ENCODE measurements around the gene IL1RAPL2. TPM values are rescaled to one million over a fixed set of nuclear protein-coding genes. Genes with fewer than 3 reads are reported as not detected.
"Not testable (repeated sequence)": the region's sequence is repeated elsewhere in the genome, so short reads cannot be mapped to it uniquely, and the experiment has no call there.

IL1RAPL2 gene
- total and polyA plus RNA-seq, 11 donors: 0.08 to 0.16 (median 0.10) TPM; not detected in 8

DNA sequence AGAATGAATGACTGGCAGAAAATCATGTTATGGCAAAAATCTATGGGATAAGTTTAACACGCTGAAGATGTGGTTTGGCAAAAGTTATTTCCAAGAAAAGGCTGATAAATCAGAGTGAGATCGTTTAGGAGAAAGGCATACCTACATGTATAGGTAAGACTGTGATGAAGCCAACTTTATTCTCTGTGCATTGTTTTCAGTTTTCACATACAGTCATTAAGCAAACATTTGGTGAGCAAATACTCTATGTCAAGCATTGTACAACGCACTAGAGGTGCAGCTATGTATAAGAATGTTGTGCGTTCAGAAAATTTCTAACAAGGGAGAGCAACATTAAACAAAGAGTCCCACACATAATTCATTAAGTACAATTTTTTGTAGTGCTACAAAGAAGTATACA is 532.8 kb downstream of the IL1RAPL2 start:
- peaks cover 0 to 7% (median 0%) of the 10 kb centered on the region in 9 donors for H3K27me3 ChIP-seq
- DNase-seq: no peak
- no peaks in the 10 kb centered on the region for H3K36me3 ChIP-seq
- no peak for ATAC-seq
- no peak overlapping the region for H3K4me3 ChIP-seq
- 70 to 87% (median 83%) methylated on average over 4 of the region's 4 CpGs for WGBS, 4 donors
- no peaks in the 10 kb centered on the region for H3K4me1 ChIP-seq
- TF ChIP-seq POLR2A (IDR thresholded peaks at IDR 0.05): no peak
- TF ChIP-seq, protein P1, sequence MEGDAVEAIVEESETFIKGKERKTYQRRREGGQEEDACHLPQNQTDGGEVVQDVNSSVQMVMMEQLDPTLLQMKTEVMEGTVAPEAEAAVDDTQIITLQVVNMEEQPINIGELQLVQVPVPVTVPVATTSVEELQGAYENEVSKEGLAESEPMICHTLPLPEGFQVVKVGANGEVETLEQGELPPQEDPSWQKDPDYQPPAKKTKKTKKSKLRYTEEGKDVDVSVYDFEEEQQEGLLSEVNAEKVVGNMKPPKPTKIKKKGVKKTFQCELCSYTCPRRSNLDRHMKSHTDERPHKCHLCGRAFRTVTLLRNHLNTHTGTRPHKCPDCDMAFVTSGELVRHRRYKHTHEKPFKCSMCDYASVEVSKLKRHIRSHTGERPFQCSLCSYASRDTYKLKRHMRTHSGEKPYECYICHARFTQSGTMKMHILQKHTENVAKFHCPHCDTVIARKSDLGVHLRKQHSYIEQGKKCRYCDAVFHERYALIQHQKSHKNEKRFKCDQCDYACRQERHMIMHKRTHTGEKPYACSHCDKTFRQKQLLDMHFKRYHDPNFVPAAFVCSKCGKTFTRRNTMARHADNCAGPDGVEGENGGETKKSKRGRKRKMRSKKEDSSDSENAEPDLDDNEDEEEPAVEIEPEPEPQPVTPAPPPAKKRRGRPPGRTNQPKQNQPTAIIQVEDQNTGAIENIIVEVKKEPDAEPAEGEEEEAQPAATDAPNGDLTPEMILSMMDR (IDR thresholded peaks at IDR 0.05): no peak
- no peak overlapping the region for H3K27ac ChIP-seq
- H3K9me3 ChIP-seq: no peaks in the 10 kb centered on the region
- intact Hi-C loops (cut with DNase I): no loop called here

DNA sequence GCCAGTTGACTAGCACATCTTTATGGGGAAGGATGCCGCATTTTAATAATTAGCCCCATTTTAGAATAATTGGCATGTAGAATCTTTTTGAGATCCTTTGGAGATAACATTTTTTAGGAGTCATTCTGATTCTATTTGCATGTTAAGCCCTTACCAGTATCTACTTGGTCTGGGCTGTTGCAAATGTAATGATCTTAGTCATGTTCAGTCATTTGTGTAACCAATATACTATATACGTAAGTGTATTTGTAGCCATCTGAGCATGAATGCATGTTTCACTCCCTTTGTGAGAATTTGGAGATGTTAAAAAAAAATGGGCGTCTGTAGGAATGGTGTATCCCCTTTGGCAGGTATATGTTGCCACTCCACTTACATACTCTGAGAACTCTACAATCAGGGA is 535.4 kb downstream of the IL1RAPL2 start:
- 71 to 89% (median 81%) methylated on average over 3 of the region's 3 CpGs for WGBS, 4 donors
- Histone ChIP-seq H3K9me3 (no peaks in the 10 kb centered on the region), H3K36me3 (no peaks in the 10 kb centered on the region), H3K27ac (no peak overlapping the region), H3K4me1 (no peaks in the 10 kb centered on the region), H3K4me3 (no peak overlapping the region), H3K27me3 (peaks cover 0 to 10% (median 0%) of the 10 kb centered on the region in 9 donors)
- intact Hi-C loops (cut with DNase I): no loop called here
- no peak for DNase-seq
- TF ChIP-seq POLR2A (IDR thresholded peaks at IDR 0.05): no peak
- TF ChIP-seq, protein P1 (IDR thresholded peaks at IDR 0.05): no peak
- no peak for ATAC-seq

- intact Hi-C loops (cut with DNase I): no loop called here
- Histone ChIP-seq H3K9me3 (no peaks in the 10 kb centered on the region), H3K4me3 (no peak overlapping the region), H3K27ac (no peak overlapping the region), H3K4me1 (no peaks in the 10 kb centered on the region), H3K36me3 (no peaks in the 10 kb centered on the region), H3K27me3 (peaks cover 0 to 6% (median 0%) of the 10 kb centered on the region in 9 donors)
- ATAC-seq (no peak), DNase-seq (no peak)
- WGBS, 4 donors: 54 to 73% (median 62%) methylated on average over 6 of the region's 6 CpGs
- no peak for TF ChIP-seq POLR2A (IDR thresholded peaks at IDR 0.05)
- TF ChIP-seq, protein P1 (IDR thresholded peaks at IDR 0.05): no peak
Measured at GRCh38 chrX:105109936-105110335, 543.9 kb downstream of the IL1RAPL2 start.

GRCh38 chrX:105114554-105115130 is 548.6 kb downstream of the IL1RAPL2 start:
- DNase-seq (no peak), ATAC-seq (no peak)
- Histone ChIP-seq H3K4me1 (no peaks in the 10 kb centered on the region), H3K27me3 (peaks cover 0 to 10% (median 0%) of the 10 kb centered on the region in 9 donors), H3K4me3 (no peak overlapping the region), H3K9me3 (no peaks in the 10 kb centered on the region), H3K36me3 (no peaks in the 10 kb centered on the region), H3K27ac (no peak overlapping the region)
- TF ChIP-seq POLR2A (IDR thresholded peaks at IDR 0.05): no peak
- TF ChIP-seq, protein P1 (IDR thresholded peaks at IDR 0.05): no peak
- WGBS, 4 donors: 78 to 88% (median 82%) methylated on average over 3 of the region's 3 CpGs
- intact Hi-C loops (cut with DNase I): no loop called here

DNA sequence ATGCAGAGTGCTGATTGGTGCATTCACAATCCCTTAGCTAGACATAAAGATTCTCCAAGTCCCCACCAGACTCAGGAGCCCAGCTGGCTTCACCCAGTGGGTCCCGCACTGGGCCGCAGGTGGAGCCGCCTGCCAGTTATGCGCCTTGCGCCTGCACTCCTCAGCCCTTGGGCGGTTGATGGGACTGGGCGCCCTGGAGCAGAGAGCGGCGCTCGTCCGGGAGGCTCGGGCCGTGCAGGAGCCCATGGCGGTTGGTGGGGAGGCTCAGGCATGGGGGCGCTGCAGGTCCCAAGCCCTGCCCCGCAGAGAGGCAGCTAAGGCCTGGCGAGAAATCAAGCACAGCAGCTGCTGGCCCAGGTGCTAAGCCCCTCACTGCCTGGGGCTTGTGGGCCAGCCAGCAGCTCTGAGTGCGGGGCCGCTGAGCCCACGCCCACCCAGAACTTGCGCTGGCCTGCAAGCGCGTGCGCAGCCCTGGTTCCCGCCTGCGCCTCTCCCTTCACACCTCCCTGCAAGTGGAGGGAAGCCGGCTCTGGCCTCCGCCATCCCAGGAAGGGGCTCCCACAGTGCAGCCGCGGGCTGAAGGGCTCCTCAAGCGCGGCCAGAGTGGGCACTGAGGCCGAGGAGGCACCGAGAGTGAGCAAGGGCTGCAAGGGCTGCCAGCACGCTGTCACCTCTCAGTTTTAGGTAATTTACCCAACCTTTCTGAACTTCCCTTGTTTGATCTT is 549.8 kb downstream of the IL1RAPL2 start:
- DNase-seq: peak in 2 of 5 donors; percentile 13 to 28
- ATAC-seq; H3K9me3 ChIP-seq; H3K4me3 ChIP-seq; H3K4me1 ChIP-seq; H3K36me3 ChIP-seq; intact Hi-C loops (cut with DNase I); H3K27ac ChIP-seq: not testable (repeated sequence)
- peaks cover 0 to 10% (median 0%) of the 10 kb centered on the region in 9 donors for H3K27me3 ChIP-seq
- WGBS, 4 donors: 89 to 95% (median 90%) methylated on average over 21 to 35 of the region's 35 CpGs

Measured in heart left ventricle (tissue), 16 donors.